ENCODE results near the gene ARMC5.
"Not testable (repeated sequence)": the region's sequence is repeated elsewhere in the genome, so short reads cannot be mapped to it uniquely, and the experiment has no call there.

The ARMC5 gene

GRCh38 chr16:31479751-31480150, 20.4 kb downstream of the ARMC5 start:
- TF ChIP-seq CTCF (IDR thresholded peaks at IDR 0.05; ENCODE audit: low read depth, low read length): no peak
- no peak for TF ChIP-seq EZH2phosphoT487 (IDR thresholded peaks at IDR 0.05; ENCODE audit: low read depth)
- Histone ChIP-seq H3K9me3 (ENCODE audit: insufficient read depth, low read length) (no peaks in the 10 kb centered on the region), H4K20me1 (ENCODE audit: insufficient read depth, low read length) (no peaks in the 10 kb centered on the region), H2AFZ (ENCODE audit: low read depth, low read length) (no peak overlapping the region), H3K79me2 (ENCODE audit: low read length) (no peaks in the 10 kb centered on the region), H3K4me1 (ENCODE audit: low read length) (0 out of 2 replicates have a peak, but pooled peaks cover 3% of the 10 kb centered on the region), H3K27me3 (ENCODE audit: low read depth, low read length) (peaks cover 10% of the 10 kb centered on the region), H3K36me3 (replicated peaks; ENCODE audit: low read depth, low read length) (no peaks in the 10 kb centered on the region), H3K4me2 (ENCODE audit: low read length) (no peak overlapping the region), H3K27ac (ENCODE audit: low read length) (no peak overlapping the region), H3K9ac (ENCODE audit: low read length) (no peak overlapping the region), H3K4me3 (ENCODE audit: low read length) (no peak overlapping the region)

- Histone ChIP-seq H3K4me3 (ENCODE audit: low read length) (no peak overlapping the region), H4K20me1 (ENCODE audit: insufficient read depth, low read length) (no peaks in the 10 kb centered on the region), H3K9me3 (ENCODE audit: insufficient read depth, low read length) (no peaks in the 10 kb centered on the region), H3K36me3 (replicated peaks; ENCODE audit: low read depth, low read length) (no peaks in the 10 kb centered on the region), H3K79me2 (ENCODE audit: low read length) (no peaks in the 10 kb centered on the region), H2AFZ (ENCODE audit: low read depth, low read length) (no peak overlapping the region), H3K4me2 (ENCODE audit: low read length) (no peak overlapping the region), H3K4me1 (ENCODE audit: low read length) (no peaks in the 10 kb centered on the region), H3K27ac (ENCODE audit: low read length) (no peak overlapping the region), H3K9ac (ENCODE audit: low read length) (no peak overlapping the region), H3K27me3 (ENCODE audit: low read depth, low read length) (peaks cover 10% of the 10 kb centered on the region)
- TF ChIP-seq EZH2phosphoT487 (IDR thresholded peaks at IDR 0.05; ENCODE audit: low read depth) (no peak), CTCF (IDR thresholded peaks at IDR 0.05; ENCODE audit: low read depth, low read length) (no peak)
These were observed 21.7 kb downstream of the ARMC5 start for GRCh38 chr16:31480851-31481536.

GRCh38 chr16:31483081-31483480, 23.8 kb downstream of the ARMC5 start, which contains the start of gene SLC5A2:
Gene SLC5A2 (plus strand): TSS chr16:31483123. CDS start chr16:31483137, 14 bp downstream.
- no peaks in the 10 kb centered on the region for H3K36me3 ChIP-seq (replicated peaks; ENCODE audit: low read depth, low read length)
- TF ChIP-seq EZH2phosphoT487 (IDR thresholded peaks at IDR 0.05; ENCODE audit: low read depth): no peak
- no peak for TF ChIP-seq CTCF (IDR thresholded peaks at IDR 0.05; ENCODE audit: low read depth, low read length)
- H3K27me3 ChIP-seq (ENCODE audit: low read depth, low read length): peaks cover 10% of the 10 kb centered on the region
- no peak within 1 kb of the TSS for H2AFZ ChIP-seq (ENCODE audit: low read depth, low read length)
- no peaks in the 10 kb centered on the region for H3K4me1 ChIP-seq (ENCODE audit: low read length)
- H3K4me2 ChIP-seq (ENCODE audit: low read length): no peak within 1 kb of the TSS
- no peaks in the 10 kb centered on the region for H4K20me1 ChIP-seq (ENCODE audit: insufficient read depth, low read length)
- H3K9me3 ChIP-seq (ENCODE audit: insufficient read depth, low read length): no peaks in the 10 kb centered on the region
- no peaks in the 10 kb centered on the region for H3K79me2 ChIP-seq (ENCODE audit: low read length)
- H3K4me3 ChIP-seq (ENCODE audit: low read length): no peak within 1 kb of the TSS
- H3K9ac ChIP-seq (ENCODE audit: low read length): no peak within 1 kb of the TSS
- H3K27ac ChIP-seq (ENCODE audit: low read length): no peak within 1 kb of the TSS

- not testable (repeated sequence) for H3K27me3 ChIP-seq (ENCODE audit: low read depth, low read length); H3K27ac ChIP-seq (ENCODE audit: low read length); H3K79me2 ChIP-seq (ENCODE audit: low read length); H2AFZ ChIP-seq (ENCODE audit: low read depth, low read length); H3K9me3 ChIP-seq (ENCODE audit: insufficient read depth, low read length); H3K4me1 ChIP-seq (ENCODE audit: low read length); H3K36me3 ChIP-seq (replicated peaks; ENCODE audit: low read depth, low read length); H3K4me2 ChIP-seq (ENCODE audit: low read length); H4K20me1 ChIP-seq (ENCODE audit: insufficient read depth, low read length); H3K4me3 ChIP-seq (ENCODE audit: low read length); H3K9ac ChIP-seq (ENCODE audit: low read length)
These were observed 24.7 kb downstream of the ARMC5 start for GRCh38 chr16:31484048-31484447.
